DND-41 (cell line): Measurements from ENCODE around the gene GDNF.

ENCODE experiments used
- ATAC-seq: fragments of 200-7000 bp; cut with Tn5 transposase; 3 replicates; pipeline ENCODE4 v1.9.1; 2021; ENCODE audit warnings: low read depth; ENCODE audit not compliant: insufficient read depth
- DNase-seq: peaks from one replicate; pipeline ENCODE4 v3.0.0-alpha.2; 2020
- H2AFZ ChIP-seq: 2 replicates; pipeline ENCODE4 v1.6.0; 2012; ENCODE audit warnings: low read depth, low read length
- H3K27ac ChIP-seq: 2 replicates; pipeline ENCODE4 v1.5.1; 2012; ENCODE audit warnings: low read length, inconsistent platforms
- H3K27me3 ChIP-seq: fragments of 200-600 bp; sonication (generic); 2 replicates; pipeline ENCODE4 v1.6.0; 2012; ENCODE audit warnings: low read length, mild to moderate bottlenecking, inconsistent platforms; ENCODE audit not compliant: insufficient read depth, poor library complexity
- H3K36me3 ChIP-seq: 2 replicates; pipeline ENCODE4 v1.5.1; 2012; ENCODE audit warnings: low read length, inconsistent platforms; ENCODE audit not compliant: insufficient read depth
- H3K4me1 ChIP-seq: 2 replicates; pipeline ENCODE4 v1.5.1; 2012; ENCODE audit warnings: mild to moderate bottlenecking, low read length; ENCODE audit not compliant: insufficient read depth
- H3K4me2 ChIP-seq: 2 replicates; pipeline ENCODE4 v1.6.0; 2012; ENCODE audit warnings: mild to moderate bottlenecking, moderate library complexity, low read length, inconsistent platforms; ENCODE audit not compliant: insufficient read depth
- H3K4me3 ChIP-seq, 2 experiments: fragments of 200-600 bp in 1 of 2; shearing (Covaris generic) in 1 of 2; 2 replicates each; pipeline ENCODE4 v1.5.1; 2012 to 2016; ENCODE audit warnings: inconsistent platforms in 2 of 2, low read length in 2 of 2, mild to moderate bottlenecking in 2 of 2, low read depth in 1 of 2, moderate library complexity in 1 of 2
- H3K79me2 ChIP-seq: 2 replicates; pipeline ENCODE4 v1.6.0; 2012; ENCODE audit warnings: low read length, inconsistent platforms; ENCODE audit not compliant: insufficient read depth
- H3K9ac ChIP-seq: 2 replicates; pipeline ENCODE4 v1.6.0; 2012; ENCODE audit warnings: low read depth, mild to moderate bottlenecking, inconsistent platforms, low read length, moderate library complexity
- H3K9me3 ChIP-seq: 2 replicates; pipeline ENCODE4 v1.5.1; 2012; ENCODE audit warnings: low read length, moderate library complexity, mild to moderate bottlenecking, inconsistent platforms; ENCODE audit not compliant: insufficient read depth, severe bottlenecking
- H4K20me1 ChIP-seq: 2 replicates; pipeline ENCODE4 v1.6.0; 2012; ENCODE audit warnings: low read length; ENCODE audit not compliant: insufficient read depth
- CTCF ChIP-seq: IDR thresholded peaks from 2 replicates; pipeline ENCODE4 v1.5.1; 2012; ENCODE audit warnings: borderline replicate concordance, low read length, moderate library complexity, mild to moderate bottlenecking; ENCODE audit not compliant: poor library complexity, severe bottlenecking; ENCODE audit errors: extremely low read depth

Gene GDNF

GRCh38 chr5:37767251-37767650, 72.6 kb downstream of the GDNF start:
- no peak for DNase-seq
- Histone ChIP-seq H3K4me2 (no peak overlapping the region), H3K9ac (no peak overlapping the region), H3K9me3 (no peaks in the 10 kb centered on the region), H3K27ac (no peak overlapping the region), H4K20me1 (no peaks in the 10 kb centered on the region), H3K4me1 (no peaks in the 10 kb centered on the region), H3K27me3 (no peaks in the 10 kb centered on the region), H2AFZ (no peak overlapping the region), H3K79me2 (no peaks in the 10 kb centered on the region), H3K36me3 (no peaks in the 10 kb centered on the region), H3K4me3 (no peak overlapping the region)
- TF ChIP-seq CTCF = no peak
- no peak for ATAC-seq
